MM.1S (cell line): ENCODE measurements around the gene ABCB8.

Experiments
- EZH2 ChIP-seq: fragments of 300-600 bp; sonication (generic); optimal IDR thresholded peaks from 2 replicates; pipeline ENCODE3; 2017; ENCODE audit warnings: low read depth, mild to moderate bottlenecking, antibody characterized with exemption, low read length, mixed read lengths
- TF ChIP-seq, protein P1 (sequence below): fragments of 300-600 bp; sonication (generic); IDR thresholded peaks from 2 replicates; pipeline ENCODE4 v1.5.1; 2016; ENCODE audit warnings: antibody characterized with exemption, low read length, mixed read lengths

DNA sequence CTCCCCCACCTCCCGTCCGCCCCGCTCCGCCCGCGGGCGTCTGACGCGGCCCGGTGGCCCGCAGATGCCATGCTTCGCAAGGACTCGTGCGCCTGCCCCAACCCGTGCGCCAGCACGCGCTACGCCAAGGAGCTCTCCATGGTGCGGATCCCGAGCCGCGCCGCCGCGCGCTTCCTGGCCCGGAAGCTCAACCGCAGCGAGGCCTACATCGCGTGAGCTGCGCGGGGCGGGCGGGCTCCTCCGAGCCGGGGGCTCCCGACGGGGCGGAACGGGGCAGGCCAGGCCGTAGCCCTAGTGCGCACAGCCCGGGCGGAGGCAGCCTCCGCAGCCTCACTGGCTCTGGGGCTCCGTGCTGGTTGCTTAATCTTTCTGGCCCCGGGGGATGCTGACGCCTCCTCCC is 22.9 kb downstream of the ABCB8 start:
- no peak for TF ChIP-seq EZH2
- TF ChIP-seq, protein P1, sequence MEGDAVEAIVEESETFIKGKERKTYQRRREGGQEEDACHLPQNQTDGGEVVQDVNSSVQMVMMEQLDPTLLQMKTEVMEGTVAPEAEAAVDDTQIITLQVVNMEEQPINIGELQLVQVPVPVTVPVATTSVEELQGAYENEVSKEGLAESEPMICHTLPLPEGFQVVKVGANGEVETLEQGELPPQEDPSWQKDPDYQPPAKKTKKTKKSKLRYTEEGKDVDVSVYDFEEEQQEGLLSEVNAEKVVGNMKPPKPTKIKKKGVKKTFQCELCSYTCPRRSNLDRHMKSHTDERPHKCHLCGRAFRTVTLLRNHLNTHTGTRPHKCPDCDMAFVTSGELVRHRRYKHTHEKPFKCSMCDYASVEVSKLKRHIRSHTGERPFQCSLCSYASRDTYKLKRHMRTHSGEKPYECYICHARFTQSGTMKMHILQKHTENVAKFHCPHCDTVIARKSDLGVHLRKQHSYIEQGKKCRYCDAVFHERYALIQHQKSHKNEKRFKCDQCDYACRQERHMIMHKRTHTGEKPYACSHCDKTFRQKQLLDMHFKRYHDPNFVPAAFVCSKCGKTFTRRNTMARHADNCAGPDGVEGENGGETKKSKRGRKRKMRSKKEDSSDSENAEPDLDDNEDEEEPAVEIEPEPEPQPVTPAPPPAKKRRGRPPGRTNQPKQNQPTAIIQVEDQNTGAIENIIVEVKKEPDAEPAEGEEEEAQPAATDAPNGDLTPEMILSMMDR: no peak
